ENCODE measurements around the gene CHRNA1. TPM values are rescaled to one million over a fixed set of nuclear protein-coding genes. Genes with fewer than 3 reads are reported as not detected.

CHRNA1 gene
- polyA plus RNA-seq (2012; ENCODE audit: insufficient read depth, insufficient read length), result not detected

- H3K4me3 ChIP-seq (ENCODE audit: low read length), result no peak within 1 kb of the TSS
- no peak for DNase-seq (ENCODE audit: low read depth, low spot score)
These were observed at the start of gene CHRNA1 for GRCh38 chr2:174764280-174765255. Gene CHRNA1, minus strand, starts transcription at chr2:174764472. Its CDS starts 78 bp downstream, at chr2:174764394.

GRCh38 chr2:174812037-174812436, 47.8 kb upstream of the CHRNA1 start:
- DNase-seq (ENCODE audit: low read depth, low spot score), result no peak
- H3K4me3 ChIP-seq (ENCODE audit: low read length), result no peak overlapping the region

GRCh38 chr2:174807931-174808330, 43.7 kb upstream of the CHRNA1 start:
- no peak overlapping the region for H3K4me3 ChIP-seq (ENCODE audit: low read length)
- DNase-seq (ENCODE audit: low read depth, low spot score), result no peak

GRCh38 chr2:174805803-174806202, 41.5 kb upstream of the CHRNA1 start:
- H3K4me3 ChIP-seq (ENCODE audit: low read length), result no peak overlapping the region

GRCh38 chr2:174802459-174802858, 38.2 kb upstream of the CHRNA1 start:
- no peak for DNase-seq (ENCODE audit: low read depth, low spot score)
- no peak overlapping the region for H3K4me3 ChIP-seq (ENCODE audit: low read length)

More at GRCh38 chr2:174805803-174806202, 41.5 kb upstream of the CHRNA1 start:
- no peak for DNase-seq (ENCODE audit: low read depth, low spot score)

- no peak for DNase-seq (ENCODE audit: low read depth, low spot score)
- H3K4me3 ChIP-seq (ENCODE audit: low read length), result no peak overlapping the region
These were observed 36.3 kb upstream of the CHRNA1 start for GRCh38 chr2:174800436-174801205.

GRCh38 chr2:174798801-174799200, 34.5 kb upstream of the CHRNA1 start:
- DNase-seq (ENCODE audit: low read depth, low spot score), result no peak
- no peak overlapping the region for H3K4me3 ChIP-seq (ENCODE audit: low read length)

GRCh38 chr2:174797781-174798276, 33.6 kb upstream of the CHRNA1 start:
- DNase-seq (ENCODE audit: low read depth, low spot score), result no peak
- no peak overlapping the region for H3K4me3 ChIP-seq (ENCODE audit: low read length)

GRCh38 chr2:174796319-174796771, 32.1 kb upstream of the CHRNA1 start:
- DNase-seq (ENCODE audit: low read depth, low spot score), result no peak
- H3K4me3 ChIP-seq (ENCODE audit: low read length), result no peak overlapping the region

GRCh38 chr2:174794851-174795374, 30.6 kb upstream of the CHRNA1 start:
- no peak overlapping the region for H3K4me3 ChIP-seq (ENCODE audit: low read length)
- DNase-seq (ENCODE audit: low read depth, low spot score), result no peak

GRCh38 chr2:174792309-174793025, 28.2 kb upstream of the CHRNA1 start:
- DNase-seq (ENCODE audit: low read depth, low spot score), result no peak
- H3K4me3 ChIP-seq (ENCODE audit: low read length), result no peak overlapping the region

GRCh38 chr2:174791746-174792280, 27.5 kb upstream of the CHRNA1 start:
- no peak for DNase-seq (ENCODE audit: low read depth, low spot score)
- no peak overlapping the region for H3K4me3 ChIP-seq (ENCODE audit: low read length)

GRCh38 chr2:174791020-174791419, 26.7 kb upstream of the CHRNA1 start:
- H3K4me3 ChIP-seq (ENCODE audit: low read length), result no peak overlapping the region
- DNase-seq (ENCODE audit: low read depth, low spot score), result no peak

GRCh38 chr2:174789001-174789400, 24.7 kb upstream of the CHRNA1 start:
- H3K4me3 ChIP-seq (ENCODE audit: low read length), result no peak overlapping the region
- no peak for DNase-seq (ENCODE audit: low read depth, low spot score)

GRCh38 chr2:174788291-174788929, 24.1 kb upstream of the CHRNA1 start:
- no peak for DNase-seq (ENCODE audit: low read depth, low spot score)
- H3K4me3 ChIP-seq (ENCODE audit: low read length), result no peak overlapping the region

GRCh38 chr2:174787487-174788205, 23.4 kb upstream of the CHRNA1 start:
- no peak overlapping the region for H3K4me3 ChIP-seq (ENCODE audit: low read length)
- DNase-seq (ENCODE audit: low read depth, low spot score), result peak; percentile 57

- no peak for DNase-seq (ENCODE audit: low read depth, low spot score)
- H3K4me3 ChIP-seq (ENCODE audit: low read length), result no peak overlapping the region
These were observed 21.9 kb upstream of the CHRNA1 start for GRCh38 chr2:174786066-174786725.

Measured in Jurkat, Clone E6-1 (cell line).